Smooth muscle cell (in vitro differentiated cells): ENCODE data around the gene EYS. TPM values are rescaled to one million over a fixed set of nuclear protein-coding genes. Genes with fewer than 3 reads are reported as not detected.

ENCODE experiments used
- DNase-seq: peaks from one replicate; lab custom pipeline; 2025; ENCODE audit not compliant: unreplicated experiment; lab: John Stamatoyannopoulos, UW
- H2AFZ ChIP-seq: fragments of 200-600 bp; sonication (generic); 2 replicates; pipeline ENCODE4 v1.6.0; 2016; ENCODE audit warnings: antibody characterized with exemption, low read depth, mild to moderate bottlenecking
- H3F3A ChIP-seq: fragments of 200-600 bp; sonication (generic); 2 replicates; pipeline ENCODE4 v1.6.0; 2017; ENCODE audit warnings: antibody characterized with exemption, low read depth
- H3K27ac ChIP-seq: fragments of 200-600 bp; sonication (generic); 2 replicates; pipeline ENCODE4 v1.5.1; 2016; ENCODE audit warnings: low read depth, mild to moderate bottlenecking
- H3K27me3 ChIP-seq: fragments of 200-600 bp; sonication (generic); 2 replicates; pipeline ENCODE4 v1.6.1; 2016; ENCODE audit warnings: low read depth, mild to moderate bottlenecking
- H3K36me3 ChIP-seq: fragments of 200-600 bp; sonication (generic); 2 replicates; pipeline ENCODE4 v1.5.1; 2016; ENCODE audit warnings: low read depth
- H3K4me1 ChIP-seq: fragments of 200-600 bp; sonication (generic); 2 replicates; pipeline ENCODE4 v1.5.1; 2016; ENCODE audit warnings: low read depth
- H3K4me2 ChIP-seq: fragments of 200-600 bp; sonication (generic); 2 replicates; pipeline ENCODE4 v1.6.0; 2016; ENCODE audit warnings: mild to moderate bottlenecking
- H3K4me3 ChIP-seq: fragments of 200-600 bp; sonication (generic); 2 replicates; pipeline ENCODE4 v1.5.1; 2016; ENCODE audit warnings: mild to moderate bottlenecking
- H3K79me2 ChIP-seq: fragments of 200-600 bp; sonication (generic); 2 replicates; pipeline ENCODE4 v1.6.0; 2016; ENCODE audit warnings: low read depth, mild to moderate bottlenecking
- H3K9ac ChIP-seq: fragments of 200-600 bp; sonication (generic); 2 replicates; pipeline ENCODE4 v1.6.0; 2016; ENCODE audit warnings: low read depth
- H3K9me3 ChIP-seq: fragments of 200-600 bp; sonication (generic); replicated peaks from 2 replicates; pipeline ENCODE4 v1.5.1; 2016; ENCODE audit warnings: low read depth
- H4K20me1 ChIP-seq: fragments of 200-600 bp; sonication (generic); 2 replicates; pipeline ENCODE4 v1.6.0; 2016; ENCODE audit warnings: low read depth
- CTCF ChIP-seq: fragments of 200-600 bp; sonication (generic); IDR thresholded peaks from 2 replicates; pipeline ENCODE4 v1.5.1; 2017; ENCODE audit warnings: borderline replicate concordance, mild to moderate bottlenecking, antibody characterized with exemption; ENCODE audit not compliant: insufficient read depth, poor library complexity, severe bottlenecking
- WGBS: methylation state at CpG from one replicate; pipeline ENCODE4 v1.1.7; 2016; ENCODE audit warnings: low lambda C conversion rate; 5-methylcytosine and 5-hydroxymethylcytosine counted together
- polyA plus RNA-seq: library from polyadenylated mRNA; unstranded; fragments of >200 nt; fragmentation: Nextera tagmentation; extraction: Ambion mirVana; gene quantifications from 2 replicates; pipeline ENCODE4 v1.2.1, GENCODE V29; 2016
- total RNA-seq: library from RNA; depleted of rRNA; stranded (reverse); fragments of >200 nt; gene quantifications from 2 replicates; pipeline ENCODE4 v1.2.3, GENCODE V29; 2014

Gene EYS
- total and polyA plus RNA-seq, 2 experiments from 2014 or later = 0.07 to 0.18 TPM

- Histone ChIP-seq H3K79me2 (no peaks in the 10 kb centered on the region), H2AFZ (no peak overlapping the region), H3F3A (no peaks in the 10 kb centered on the region), H3K4me2 (no peak overlapping the region), H4K20me1 (no peaks in the 10 kb centered on the region), H3K9me3 (no peaks in the 10 kb centered on the region), H3K4me1 (no peaks in the 10 kb centered on the region), H3K9ac (no peak overlapping the region), H3K27ac (no peak overlapping the region), H3K27me3 (no peaks in the 10 kb centered on the region), H3K4me3 (no peak overlapping the region), H3K36me3 (no peaks in the 10 kb centered on the region)
- no peak for TF ChIP-seq CTCF
- 100% methylated on average over 2 of the region's 2 CpGs for WGBS
- DNase-seq = no peak
Measured at GRCh38 chr6:64497634-64498033, 1209.4 kb downstream of the EYS start.

GRCh38 chr6:64489763-64490162 is 1217.3 kb downstream of the EYS start:
- no peak for TF ChIP-seq CTCF
- WGBS = 67% methylated on average over 2 of the region's 2 CpGs

GRCh38 chr6:64486578-64487351 is 1220.3 kb downstream of the EYS start:
- H3K9ac ChIP-seq = no peak overlapping the region
- no peak for TF ChIP-seq CTCF
- no peak overlapping the region for H3K27ac ChIP-seq
- H3K9me3 ChIP-seq = no peaks in the 10 kb centered on the region
- DNase-seq = no peak
- no peak overlapping the region for H2AFZ ChIP-seq
- H3K4me3 ChIP-seq = no peak overlapping the region
- H3K36me3 ChIP-seq = no peaks in the 10 kb centered on the region
- H3K4me2 ChIP-seq = no peak overlapping the region
- no peaks in the 10 kb centered on the region for H3K4me1 ChIP-seq
- no peaks in the 10 kb centered on the region for H3K79me2 ChIP-seq
- no peaks in the 10 kb centered on the region for H4K20me1 ChIP-seq
- H3F3A ChIP-seq = no peaks in the 10 kb centered on the region
- H3K27me3 ChIP-seq = no peaks in the 10 kb centered on the region
- WGBS = 87% methylated on average over 3 of the region's 3 CpGs

More at GRCh38 chr6:64489763-64490162, 1217.3 kb downstream of the EYS start:
- H3K27ac ChIP-seq = no peak overlapping the region
- H3K4me2 ChIP-seq = no peak overlapping the region
- no peak overlapping the region for H3K4me3 ChIP-seq
- H3K4me1 ChIP-seq = no peaks in the 10 kb centered on the region
- no peaks in the 10 kb centered on the region for H3F3A ChIP-seq
- no peak overlapping the region for H2AFZ ChIP-seq
- no peaks in the 10 kb centered on the region for H3K36me3 ChIP-seq
- H3K27me3 ChIP-seq = no peaks in the 10 kb centered on the region
- no peak for DNase-seq
- no peak overlapping the region for H3K9ac ChIP-seq
- no peaks in the 10 kb centered on the region for H3K79me2 ChIP-seq
- H4K20me1 ChIP-seq = no peaks in the 10 kb centered on the region
- no peaks in the 10 kb centered on the region for H3K9me3 ChIP-seq
